Keratinocyte (primary cell): ENCODE measurements around the gene CAMSAP1.

Experiments
- CTCF ChIP-seq, 3 experiments: IDR thresholded peaks in 1 of 3; conservative IDR thresholded peaks in 1 of 3; optimal IDR thresholded peaks in 1 of 3; 2 replicates in 2 of 3; 3 replicates in 1 of 3; pipeline versions ENCODE3 to v1.5.1; 2011; ENCODE audit warnings: low read length in 3 of 3, mild to moderate bottlenecking in 3 of 3, moderate library complexity in 2 of 3, control low read depth in 1 of 3, inconsistent platforms in 1 of 3; ENCODE audit not compliant: insufficient read depth in 2 of 3; ENCODE audit errors: extremely low read depth in 1 of 3
- EZH2 ChIP-seq: IDR thresholded peaks from one replicate; pipeline ENCODE4 v1.6.1; 2012; ENCODE audit warnings: inconsistent platforms, mild to moderate bottlenecking, low read length, moderate library complexity

DNA sequence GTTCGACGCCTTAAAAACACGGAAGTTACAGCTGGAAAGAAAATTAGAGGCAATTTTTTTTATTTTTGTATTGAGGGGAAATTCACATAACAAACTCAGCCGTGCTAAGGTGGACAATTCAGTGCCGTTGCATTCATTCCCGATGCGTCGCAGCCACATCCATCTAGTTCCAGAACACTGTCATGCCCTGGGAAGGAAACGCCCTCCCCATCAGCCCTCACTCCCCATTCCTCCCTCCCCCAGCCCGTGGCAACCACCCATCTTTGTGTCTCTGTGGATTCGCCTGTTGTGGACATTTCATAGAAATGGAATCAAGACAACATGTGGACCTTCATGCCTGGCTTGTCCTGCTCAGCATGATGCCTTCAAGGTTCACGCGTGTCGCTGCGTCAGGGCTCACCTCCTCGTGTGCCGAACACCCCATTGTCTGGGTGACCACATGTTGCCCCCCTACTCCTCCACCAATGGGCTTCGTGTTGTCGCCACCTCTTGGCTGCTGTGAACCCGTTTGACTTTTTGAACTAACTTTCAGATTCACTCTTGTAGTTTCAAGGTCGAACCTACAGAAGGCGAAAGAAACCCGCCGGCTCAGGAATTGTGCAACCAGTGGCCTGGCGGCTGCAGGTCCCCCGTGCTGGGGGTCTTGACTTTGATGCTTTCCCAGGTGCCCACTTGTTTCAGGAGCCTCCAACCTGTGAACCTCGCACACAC is 17.4 kb upstream of the CAMSAP1 start:
- TF ChIP-seq CTCF (optimal IDR thresholded peaks at IDR 0.05 in 1 of 3, IDR thresholded peaks at IDR 0.05 in 1 of 3, conservative IDR thresholded peaks at IDR 0.05 in 1 of 3; ENCODE audit: extremely low read depth in 1 of 3, insufficient read depth in 2 of 3, low read length in 3 of 3) (peak in 1 of 3 experiments; percentile 4), EZH2 (no peak)
